ENCODE data around the gene METTL23.
"Not testable (repeated sequence)": the region's sequence is repeated elsewhere in the genome, so short reads cannot be mapped to it uniquely, and the experiment has no call there.

The METTL23 gene

DNA sequence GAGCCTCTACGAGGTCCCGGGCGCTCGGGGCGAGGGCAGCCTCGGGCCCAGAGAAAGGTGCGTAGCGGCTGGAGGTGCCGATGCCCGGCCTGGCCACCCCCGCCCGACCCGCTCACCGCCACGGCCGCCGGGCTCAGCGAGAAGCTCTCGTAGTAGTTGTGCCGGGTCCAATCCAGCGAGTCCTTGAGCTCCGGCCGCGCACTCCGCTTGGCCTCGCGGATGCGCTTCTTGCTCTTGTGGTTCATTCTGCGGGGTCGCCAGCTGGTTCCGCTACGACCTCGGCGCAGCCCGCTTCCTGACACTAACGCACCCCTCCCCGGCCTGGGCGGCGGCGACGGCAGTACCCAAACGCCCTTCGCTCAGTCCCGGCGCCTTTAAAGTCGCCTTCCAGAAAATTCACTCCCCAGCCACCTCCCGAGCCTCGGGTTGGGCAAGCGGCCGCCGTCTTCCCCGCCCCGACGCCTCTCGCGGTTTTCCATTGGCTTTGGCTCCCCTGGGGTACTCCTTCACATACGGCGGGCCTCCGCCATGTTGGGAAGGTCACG lies 336 bp upstream of the METTL23 start, which contains the start of gene JMJD6:
Gene JMJD6 (minus strand): TSS at position 376 of the 545 bp plus-strand sequence. CDS start 131 bp downstream, at position 245.
- Histone ChIP-seq H2AFZ (ENCODE audit: low read length) (peak within 1 kb of the TSS; percentile 86), H3K9me3 (ENCODE audit: insufficient read depth, low read depth, low read length) (no peaks in the 10 kb centered on the region), H3K9me2 (replicated peaks; ENCODE audit: low read depth, low read length) (no peaks in the 10 kb centered on the region), H3K27me3 (ENCODE audit: insufficient read depth, low read length, poor library complexity, severe bottlenecking) (no peaks in the 10 kb centered on the region), H3K79me2 (ENCODE audit: insufficient read depth, low read length) (peaks cover 90% of the 10 kb centered on the region), H3K36me3 (ENCODE audit: insufficient read depth, low read length) (peaks cover 24% of the 10 kb centered on the region), H3K4me3 (ENCODE audit: low read length, poor library complexity, severe bottlenecking) (peak within 1 kb of the TSS; percentile 90), H3K9ac (ENCODE audit: low read depth, low read length, poor library complexity, severe bottlenecking) (peak within 1 kb of the TSS; percentile 99), H4K20me1 (ENCODE audit: insufficient read depth, low read length, poor library complexity, severe bottlenecking) (peaks cover 64% of the 10 kb centered on the region), H3K4me1 (ENCODE audit: insufficient read depth, low read length, poor library complexity, severe bottlenecking) (peaks cover 48% of the 10 kb centered on the region), H3K4me2 (ENCODE audit: low read depth, low read length, poor library complexity, severe bottlenecking) (peak within 1 kb of the TSS; percentile 99), H3F3A (ENCODE audit: low read depth) (0 out of 2 replicates have a peak, but pooled peaks cover 3% of the 10 kb centered on the region)
- TF ChIP-seq, protein P1, sequence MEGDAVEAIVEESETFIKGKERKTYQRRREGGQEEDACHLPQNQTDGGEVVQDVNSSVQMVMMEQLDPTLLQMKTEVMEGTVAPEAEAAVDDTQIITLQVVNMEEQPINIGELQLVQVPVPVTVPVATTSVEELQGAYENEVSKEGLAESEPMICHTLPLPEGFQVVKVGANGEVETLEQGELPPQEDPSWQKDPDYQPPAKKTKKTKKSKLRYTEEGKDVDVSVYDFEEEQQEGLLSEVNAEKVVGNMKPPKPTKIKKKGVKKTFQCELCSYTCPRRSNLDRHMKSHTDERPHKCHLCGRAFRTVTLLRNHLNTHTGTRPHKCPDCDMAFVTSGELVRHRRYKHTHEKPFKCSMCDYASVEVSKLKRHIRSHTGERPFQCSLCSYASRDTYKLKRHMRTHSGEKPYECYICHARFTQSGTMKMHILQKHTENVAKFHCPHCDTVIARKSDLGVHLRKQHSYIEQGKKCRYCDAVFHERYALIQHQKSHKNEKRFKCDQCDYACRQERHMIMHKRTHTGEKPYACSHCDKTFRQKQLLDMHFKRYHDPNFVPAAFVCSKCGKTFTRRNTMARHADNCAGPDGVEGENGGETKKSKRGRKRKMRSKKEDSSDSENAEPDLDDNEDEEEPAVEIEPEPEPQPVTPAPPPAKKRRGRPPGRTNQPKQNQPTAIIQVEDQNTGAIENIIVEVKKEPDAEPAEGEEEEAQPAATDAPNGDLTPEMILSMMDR (conservative IDR thresholded peaks at IDR 0.05; ENCODE audit: low read length), result no peak
- TF ChIP-seq EZH2phosphoT487 (IDR thresholded peaks at IDR 0.05; ENCODE audit: borderline replicate concordance), result no peak

DNA sequence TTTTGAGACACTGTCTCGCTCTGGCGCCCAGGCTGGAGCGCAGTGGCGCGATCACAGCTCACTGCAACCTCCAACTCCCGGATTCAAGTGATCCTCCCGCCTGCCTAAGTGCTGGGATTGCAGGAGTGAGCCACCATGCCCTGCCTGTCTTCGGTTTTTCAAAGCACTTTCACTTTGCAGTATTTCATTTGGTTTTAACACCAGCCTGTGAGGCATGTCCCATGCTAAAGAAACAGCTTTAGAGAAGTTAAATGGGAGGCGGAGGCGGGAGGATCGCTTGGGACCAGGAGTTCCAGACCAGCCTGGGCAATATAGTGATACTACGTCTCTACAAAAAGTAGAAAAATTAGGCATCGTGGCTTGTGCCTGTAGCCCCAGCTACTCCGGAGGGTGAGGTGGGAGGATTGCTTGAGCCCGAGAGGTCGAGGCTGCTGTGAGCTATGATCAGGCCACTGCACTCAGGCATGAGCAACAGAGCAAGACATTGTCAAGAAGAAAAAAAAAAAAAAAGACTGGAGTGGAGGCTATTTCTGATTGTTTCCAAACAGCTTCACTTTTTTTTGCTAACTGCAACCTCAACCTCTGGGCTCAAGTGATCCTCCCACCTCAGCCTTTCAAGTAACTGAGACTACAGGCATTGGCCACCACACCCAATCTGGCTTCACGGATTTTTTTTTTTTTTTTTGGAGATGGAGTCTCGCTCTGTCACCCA lies 1.3 kb downstream of the METTL23 start:
- Histone ChIP-seq H3K79me2 (ENCODE audit: insufficient read depth, low read length) (peaks cover 90% of the 10 kb centered on the region), H4K20me1 (ENCODE audit: insufficient read depth, low read length, poor library complexity, severe bottlenecking) (peaks cover 71% of the 10 kb centered on the region)

DNA sequence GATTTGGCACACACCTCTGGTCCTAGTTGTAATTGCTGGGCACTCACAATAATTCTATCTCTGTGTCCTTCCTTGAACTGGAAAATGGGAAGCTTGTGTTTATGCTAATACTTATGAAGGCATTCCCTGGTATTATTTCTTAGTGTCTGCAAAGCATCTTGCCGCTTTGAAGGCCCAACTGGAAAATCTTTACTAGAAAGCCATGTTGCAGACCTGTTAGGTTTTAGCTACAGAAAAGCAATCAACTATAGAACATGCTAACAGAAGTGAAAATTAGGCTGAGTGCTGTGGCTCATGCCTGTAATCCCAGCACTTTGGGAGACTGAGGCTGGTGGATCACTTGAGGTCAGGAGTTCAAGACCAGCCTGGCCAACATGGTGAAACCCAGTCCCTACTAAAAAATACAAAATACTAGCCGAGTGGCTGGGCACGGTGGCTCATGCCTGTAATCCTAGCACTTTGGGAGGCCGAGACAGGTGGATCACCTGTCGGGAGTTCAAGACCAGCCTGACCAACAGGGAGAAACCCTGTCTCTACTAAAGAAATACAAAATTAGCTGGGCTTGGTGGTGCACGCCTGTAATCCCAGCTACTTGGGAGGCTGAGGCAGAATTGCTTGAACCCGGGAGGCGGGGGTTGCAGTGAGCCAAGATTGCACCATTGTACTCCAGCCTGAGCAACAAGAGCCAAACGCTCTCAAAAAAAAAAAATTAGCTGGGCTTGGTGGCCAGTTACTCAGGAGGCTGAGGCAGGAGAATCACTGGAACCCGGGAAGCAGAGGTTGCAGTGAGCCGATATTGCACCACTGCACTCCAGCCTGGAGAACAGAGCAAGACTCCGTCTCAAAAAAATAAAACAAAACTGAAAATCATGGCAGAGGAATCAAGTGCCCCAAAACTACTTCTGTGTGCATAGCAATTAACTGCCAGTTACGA lies 5.4 kb downstream of the METTL23 start:
- Histone ChIP-seq H3F3A (ENCODE audit: low read depth) (peaks cover 14% of the 10 kb centered on the region), H4K20me1 (ENCODE audit: insufficient read depth, low read length, poor library complexity, severe bottlenecking) (peaks cover 81% of the 10 kb centered on the region), H3K9ac (ENCODE audit: low read depth, low read length, poor library complexity, severe bottlenecking) (peak overlapping the region; percentile 100), H3K4me1 (ENCODE audit: insufficient read depth, low read length, poor library complexity, severe bottlenecking) (peaks cover 54% of the 10 kb centered on the region), H3K36me3 (ENCODE audit: insufficient read depth, low read length) (peaks cover 52% of the 10 kb centered on the region), H3K27me3 (ENCODE audit: insufficient read depth, low read length, poor library complexity, severe bottlenecking) (peaks cover 19% of the 10 kb centered on the region), H3K4me3 (ENCODE audit: low read length, poor library complexity, severe bottlenecking) (peak overlapping the region; percentile 99), H3K79me2 (ENCODE audit: insufficient read depth, low read length) (peaks cover 97% of the 10 kb centered on the region), H3K4me2 (ENCODE audit: low read depth, low read length, poor library complexity, severe bottlenecking) (peak overlapping the region; percentile 93)
- not testable (repeated sequence) for H3K9me2 ChIP-seq (replicated peaks; ENCODE audit: low read depth, low read length); H3K9me3 ChIP-seq (ENCODE audit: insufficient read depth, low read depth, low read length); H2AFZ ChIP-seq (ENCODE audit: low read length)

More for the DNA sequence above, 1.3 kb downstream of the METTL23 start:
- Histone ChIP-seq H2AFZ (ENCODE audit: low read length) (no peak overlapping the region), H3K9me3 (ENCODE audit: insufficient read depth, low read depth, low read length) (no peaks in the 10 kb centered on the region), H3K4me1 (ENCODE audit: insufficient read depth, low read length, poor library complexity, severe bottlenecking) (peaks cover 50% of the 10 kb centered on the region), H3K36me3 (ENCODE audit: insufficient read depth, low read length) (peaks cover 26% of the 10 kb centered on the region), H3K4me2 (ENCODE audit: low read depth, low read length, poor library complexity, severe bottlenecking) (peak overlapping the region; percentile 93), H3K4me3 (ENCODE audit: low read length, poor library complexity, severe bottlenecking) (peak overlapping the region; percentile 90), H3K27me3 (ENCODE audit: insufficient read depth, low read length, poor library complexity, severe bottlenecking) (no peaks in the 10 kb centered on the region), H3F3A (ENCODE audit: low read depth) (peaks cover 7% of the 10 kb centered on the region; the same call in 1 of the 2 replicates), H3K9me2 (replicated peaks; ENCODE audit: low read depth, low read length) (no peaks in the 10 kb centered on the region), H3K9ac (ENCODE audit: low read depth, low read length, poor library complexity, severe bottlenecking) (peak overlapping the region; percentile 99)
- no peak for TF ChIP-seq EZH2phosphoT487 (IDR thresholded peaks at IDR 0.05; ENCODE audit: borderline replicate concordance)
- TF ChIP-seq, protein P1 (conservative IDR thresholded peaks at IDR 0.05; ENCODE audit: low read length), result no peak
